Measurements from ENCODE around the gene PIK3IP1.

Gene PIK3IP1

DNA sequence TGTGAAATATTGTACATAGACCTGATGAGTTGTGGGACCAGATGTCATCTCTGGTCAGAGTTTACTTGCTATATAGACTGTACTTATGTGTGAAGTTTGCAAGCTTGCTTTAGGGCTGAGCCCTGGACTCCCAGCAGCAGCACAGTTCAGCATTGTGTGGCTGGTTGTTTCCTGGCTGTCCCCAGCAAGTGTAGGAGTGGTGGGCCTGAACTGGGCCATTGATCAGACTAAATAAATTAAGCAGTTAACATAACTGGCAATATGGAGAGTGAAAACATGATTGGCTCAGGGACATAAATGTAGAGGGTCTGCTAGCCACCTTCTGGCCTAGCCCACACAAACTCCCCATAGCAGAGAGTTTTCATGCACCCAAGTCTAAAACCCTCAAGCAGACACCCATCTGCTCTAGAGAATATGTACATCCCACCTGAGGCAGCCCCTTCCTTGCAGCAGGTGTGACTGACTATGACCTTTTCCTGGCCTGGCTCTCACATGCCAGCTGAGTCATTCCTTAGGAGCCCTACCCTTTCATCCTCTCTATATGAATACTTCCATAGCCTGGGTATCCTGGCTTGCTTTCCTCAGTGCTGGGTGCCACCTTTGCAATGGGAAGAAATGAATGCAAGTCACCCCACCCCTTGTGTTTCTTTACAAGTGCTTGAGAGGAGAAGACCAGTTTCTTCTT, 12.3 kb downstream of the PIK3IP1 start:
- H3K9me3 ChIP-seq (ENCODE audit: control insufficient read depth in 1 of 2, low read length in 2 of 2), result no peaks in the 10 kb centered on the region
- H3K27me3 ChIP-seq (ENCODE audit: control insufficient read depth in 1 of 2, insufficient read depth in 2 of 2, low read length in 2 of 2), result no peaks in the 10 kb centered on the region
- H3K4me1 ChIP-seq (ENCODE audit: control insufficient read depth in 1 of 2, insufficient read depth in 2 of 2, low read length in 2 of 2), result peaks cover 9 to 18% of the 10 kb centered on the region in 2 donors
- no peak overlapping the region for H3K9ac ChIP-seq (ENCODE audit: low read depth in 1 of 2, low read length in 2 of 2)
- no peak overlapping the region for H3K4me3 ChIP-seq (ENCODE audit: low read depth in 1 of 2, low read length in 2 of 2)
- H3K27ac ChIP-seq (ENCODE audit: low read depth, low read length), result no peak overlapping the region
- H3K36me3 ChIP-seq (ENCODE audit: control insufficient read depth in 1 of 2, insufficient read depth in 2 of 2, low read length in 2 of 2), result peaks cover 38 to 86% of the 10 kb centered on the region in 2 donors

DNA sequence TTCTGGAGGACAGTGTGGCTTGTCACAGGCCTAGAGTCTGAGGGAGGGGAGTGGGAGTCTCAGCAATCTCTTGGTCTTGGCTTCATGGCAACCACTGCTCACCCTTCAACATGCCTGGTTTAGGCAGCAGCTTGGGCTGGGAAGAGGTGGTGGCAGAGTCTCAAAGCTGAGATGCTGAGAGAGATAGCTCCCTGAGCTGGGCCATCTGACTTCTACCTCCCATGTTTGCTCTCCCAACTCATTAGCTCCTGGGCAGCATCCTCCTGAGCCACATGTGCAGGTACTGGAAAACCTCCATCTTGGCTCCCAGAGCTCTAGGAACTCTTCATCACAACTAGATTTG, 13.0 kb downstream of the PIK3IP1 start:
- Histone ChIP-seq H3K4me3 (ENCODE audit: low read depth in 1 of 2, low read length in 2 of 2) (no peak overlapping the region), H3K36me3 (ENCODE audit: control insufficient read depth in 1 of 2, insufficient read depth in 2 of 2, low read length in 2 of 2) (peaks cover 36 to 86% of the 10 kb centered on the region in 2 donors), H3K9me3 (ENCODE audit: control insufficient read depth in 1 of 2, low read length in 2 of 2) (no peaks in the 10 kb centered on the region), H3K27me3 (ENCODE audit: control insufficient read depth in 1 of 2, insufficient read depth in 2 of 2, low read length in 2 of 2) (no peaks in the 10 kb centered on the region), H3K9ac (ENCODE audit: low read depth in 1 of 2, low read length in 2 of 2) (no peak overlapping the region), H3K27ac (ENCODE audit: low read depth, low read length) (no peak overlapping the region), H3K4me1 (ENCODE audit: control insufficient read depth in 1 of 2, insufficient read depth in 2 of 2, low read length in 2 of 2) (peaks cover 7 to 17% of the 10 kb centered on the region in 2 donors)

DNA sequence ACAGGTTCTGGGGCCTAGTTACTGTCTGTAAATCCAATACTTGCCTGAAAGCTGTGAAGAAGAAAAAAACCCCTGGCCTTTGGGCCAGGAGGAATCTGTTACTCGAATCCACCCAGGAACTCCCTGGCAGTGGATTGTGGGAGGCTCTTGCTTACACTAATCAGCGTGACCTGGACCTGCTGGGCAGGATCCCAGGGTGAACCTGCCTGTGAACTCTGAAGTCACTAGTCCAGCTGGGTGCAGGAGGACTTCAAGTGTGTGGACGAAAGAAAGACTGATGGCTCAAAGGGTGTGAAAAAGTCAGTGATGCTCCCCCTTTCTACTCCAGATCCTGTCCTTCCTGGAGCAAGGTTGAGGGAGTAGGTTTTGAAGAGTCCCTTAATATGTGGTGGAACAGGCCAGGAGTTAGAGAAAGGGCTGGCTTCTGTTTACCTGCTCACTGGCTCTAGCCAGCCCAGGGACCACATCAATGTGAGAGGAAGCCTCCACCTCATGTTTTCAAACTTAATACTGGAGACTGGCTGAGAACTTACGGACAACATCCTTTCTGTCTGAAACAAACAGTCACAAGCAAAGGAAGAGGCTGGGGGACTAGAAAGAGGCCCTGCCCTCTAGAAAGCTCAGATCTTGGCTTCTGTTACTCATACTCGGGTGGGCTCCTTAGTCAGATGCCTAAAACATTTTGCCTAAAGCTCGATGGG, 13.5 kb downstream of the PIK3IP1 start:
- H3K9ac ChIP-seq (ENCODE audit: low read depth in 1 of 2, low read length in 2 of 2), result no peak overlapping the region
- H3K27ac ChIP-seq (ENCODE audit: low read depth, low read length), result no peak overlapping the region
- H3K4me1 ChIP-seq (ENCODE audit: control insufficient read depth in 1 of 2, insufficient read depth in 2 of 2, low read length in 2 of 2), result peaks cover 7 to 15% of the 10 kb centered on the region in 2 donors
- no peaks in the 10 kb centered on the region for H3K27me3 ChIP-seq (ENCODE audit: control insufficient read depth in 1 of 2, insufficient read depth in 2 of 2, low read length in 2 of 2)
- no peak overlapping the region for H3K4me3 ChIP-seq (ENCODE audit: low read depth in 1 of 2, low read length in 2 of 2)
- H3K36me3 ChIP-seq (ENCODE audit: control insufficient read depth in 1 of 2, insufficient read depth in 2 of 2, low read length in 2 of 2), result peaks cover 33 to 88% of the 10 kb centered on the region in 2 donors
- H3K9me3 ChIP-seq (ENCODE audit: control insufficient read depth in 1 of 2, low read length in 2 of 2), result no peaks in the 10 kb centered on the region

DNA sequence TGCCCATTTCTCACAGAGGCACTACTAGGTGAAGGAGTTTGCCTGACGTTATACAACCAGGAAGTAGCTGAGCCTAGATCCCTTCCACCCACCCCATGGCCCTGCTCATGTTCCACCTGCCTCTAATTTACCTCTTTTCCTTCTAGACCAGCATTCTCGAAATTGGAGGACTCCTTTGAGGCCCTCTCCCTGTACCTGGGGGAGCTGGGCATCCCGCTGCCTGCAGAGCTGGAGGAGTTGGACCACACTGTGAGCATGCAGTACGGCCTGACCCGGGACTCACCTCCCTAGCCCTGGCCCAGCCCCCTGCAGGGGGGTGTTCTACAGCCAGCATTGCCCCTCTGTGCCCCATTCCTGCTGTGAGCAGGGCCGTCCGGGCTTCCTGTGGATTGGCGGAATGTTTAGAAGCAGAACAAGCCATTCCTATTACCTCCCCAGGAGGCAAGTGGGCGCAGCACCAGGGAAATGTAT, 14.1 kb downstream of the PIK3IP1 start:
- peaks cover 7 to 15% of the 10 kb centered on the region in 2 donors for H3K4me1 ChIP-seq (ENCODE audit: control insufficient read depth in 1 of 2, insufficient read depth in 2 of 2, low read length in 2 of 2)
- no peak overlapping the region for H3K27ac ChIP-seq (ENCODE audit: low read depth, low read length)

DNA sequence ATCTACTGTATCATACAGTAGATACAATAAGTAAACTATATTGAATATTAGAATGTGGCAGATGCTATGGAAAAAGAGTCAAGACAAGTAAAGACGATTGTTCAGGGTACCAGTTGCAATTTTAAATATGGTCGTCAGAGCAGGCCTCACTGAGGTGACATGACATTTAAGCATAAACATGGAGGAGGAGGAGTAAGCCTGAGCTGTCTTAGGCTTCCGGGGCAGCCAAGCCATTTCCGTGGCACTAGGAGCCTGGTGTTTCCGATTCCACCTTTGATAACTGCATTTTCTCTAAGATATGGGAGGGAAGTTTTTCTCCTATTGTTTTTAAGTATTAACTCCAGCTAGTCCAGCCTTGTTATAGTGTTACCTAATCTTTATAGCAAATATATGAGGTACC, 14.5 kb downstream of the PIK3IP1 start:
- peaks cover 7 to 15% of the 10 kb centered on the region in 2 donors for H3K4me1 ChIP-seq (ENCODE audit: control insufficient read depth in 1 of 2, insufficient read depth in 2 of 2, low read length in 2 of 2)
- H3K4me3 ChIP-seq (ENCODE audit: low read depth in 1 of 2, low read length in 2 of 2), result no peak overlapping the region
- no peaks in the 10 kb centered on the region for H3K9me3 ChIP-seq (ENCODE audit: control insufficient read depth in 1 of 2, low read length in 2 of 2)
- H3K27ac ChIP-seq (ENCODE audit: low read depth, low read length), result no peak overlapping the region
- no peaks in the 10 kb centered on the region for H3K27me3 ChIP-seq (ENCODE audit: control insufficient read depth in 1 of 2, insufficient read depth in 2 of 2, low read length in 2 of 2)
- H3K36me3 ChIP-seq (ENCODE audit: control insufficient read depth in 1 of 2, insufficient read depth in 2 of 2, low read length in 2 of 2), result peaks cover 36 to 88% of the 10 kb centered on the region in 2 donors
- no peak overlapping the region for H3K9ac ChIP-seq (ENCODE audit: low read depth in 1 of 2, low read length in 2 of 2)

More for the DNA sequence above, 14.1 kb downstream of the PIK3IP1 start:
- no peaks in the 10 kb centered on the region for H3K27me3 ChIP-seq (ENCODE audit: control insufficient read depth in 1 of 2, insufficient read depth in 2 of 2, low read length in 2 of 2)
- H3K4me3 ChIP-seq (ENCODE audit: low read depth in 1 of 2, low read length in 2 of 2), result no peak overlapping the region
- H3K36me3 ChIP-seq (ENCODE audit: control insufficient read depth in 1 of 2, insufficient read depth in 2 of 2, low read length in 2 of 2), result peaks cover 37 to 88% of the 10 kb centered on the region in 2 donors
- H3K9me3 ChIP-seq (ENCODE audit: control insufficient read depth in 1 of 2, low read length in 2 of 2), result no peaks in the 10 kb centered on the region
- no peak overlapping the region for H3K9ac ChIP-seq (ENCODE audit: low read depth in 1 of 2, low read length in 2 of 2)

DNA sequence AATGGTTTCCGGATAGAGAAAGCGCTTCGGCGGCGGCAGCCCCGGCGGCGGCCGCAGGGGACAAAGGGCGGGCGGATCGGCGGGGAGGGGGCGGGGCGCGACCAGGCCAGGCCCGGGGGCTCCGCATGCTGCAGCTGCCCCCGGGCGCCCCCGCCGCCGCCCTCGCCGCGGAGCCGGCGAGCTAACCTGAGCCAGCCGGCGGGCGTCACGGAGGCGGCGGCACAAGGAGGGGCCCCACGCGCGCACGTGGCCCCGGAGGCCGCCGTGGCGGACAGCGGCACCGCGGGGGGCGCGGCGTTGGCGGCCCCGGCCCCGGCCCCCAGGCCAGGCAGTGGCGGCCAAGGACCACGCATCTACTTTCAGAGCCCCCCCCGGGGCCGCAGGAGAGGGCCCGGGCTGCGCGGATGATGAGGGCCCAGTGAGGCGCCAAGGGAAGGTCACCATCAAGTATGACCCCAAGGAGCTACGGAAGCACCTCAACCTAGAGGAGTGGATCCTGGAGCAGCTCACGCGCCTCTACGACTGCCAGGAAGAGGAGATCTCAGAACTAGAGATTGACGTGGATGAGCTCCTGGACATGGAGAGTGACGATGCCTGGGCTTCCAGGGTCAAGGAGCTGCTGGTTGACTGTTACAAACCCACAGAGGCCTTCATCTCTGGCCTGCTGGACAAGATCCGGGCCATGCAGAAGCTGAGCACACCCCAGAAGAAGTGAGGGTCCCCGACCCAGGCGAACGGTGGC, 15.7 kb downstream of the PIK3IP1 start:
- no peaks in the 10 kb centered on the region for H3K27me3 ChIP-seq (ENCODE audit: control insufficient read depth in 1 of 2, insufficient read depth in 2 of 2, low read length in 2 of 2)
- H3K9ac ChIP-seq (ENCODE audit: low read depth in 1 of 2, low read length in 2 of 2), result no peak overlapping the region
- peaks cover 7 to 15% of the 10 kb centered on the region in 2 donors for H3K4me1 ChIP-seq (ENCODE audit: control insufficient read depth in 1 of 2, insufficient read depth in 2 of 2, low read length in 2 of 2)
- no peak overlapping the region for H3K27ac ChIP-seq (ENCODE audit: low read depth, low read length)
- H3K4me3 ChIP-seq (ENCODE audit: low read depth in 1 of 2, low read length in 2 of 2), result no peak overlapping the region
- peaks cover 27 to 88% of the 10 kb centered on the region in 2 donors for H3K36me3 ChIP-seq (ENCODE audit: control insufficient read depth in 1 of 2, insufficient read depth in 2 of 2, low read length in 2 of 2)
- H3K9me3 ChIP-seq (ENCODE audit: control insufficient read depth in 1 of 2, low read length in 2 of 2), result no peaks in the 10 kb centered on the region

DNA sequence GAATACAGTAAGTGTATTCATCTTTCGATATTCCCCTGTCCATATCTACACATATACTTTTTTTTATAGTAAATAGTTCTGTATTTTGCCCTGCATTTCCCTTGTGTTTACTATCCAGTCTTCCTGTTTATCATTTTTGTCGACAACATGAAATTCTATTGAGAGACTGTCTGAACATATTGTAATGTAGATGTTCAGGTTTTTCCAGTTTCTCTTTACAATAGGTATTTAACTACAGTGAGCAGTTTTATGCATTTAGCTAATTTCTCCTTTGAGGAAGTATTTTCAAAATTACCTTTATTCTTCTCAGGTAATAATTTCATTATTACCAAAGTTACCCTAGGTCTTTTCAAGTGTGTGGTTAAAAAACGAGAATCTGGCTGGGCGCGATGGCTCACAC, 16.7 kb downstream of the PIK3IP1 start:
- H3K9me3 ChIP-seq (ENCODE audit: control insufficient read depth in 1 of 2, low read length in 2 of 2), result no peaks in the 10 kb centered on the region
- no peak overlapping the region for H3K27ac ChIP-seq (ENCODE audit: low read depth, low read length)
- H3K4me3 ChIP-seq (ENCODE audit: low read depth in 1 of 2, low read length in 2 of 2), result no peak overlapping the region
- H3K4me1 ChIP-seq (ENCODE audit: control insufficient read depth in 1 of 2, insufficient read depth in 2 of 2, low read length in 2 of 2), result peaks cover 7 to 15% of the 10 kb centered on the region in 2 donors
- H3K9ac ChIP-seq (ENCODE audit: low read depth in 1 of 2, low read length in 2 of 2), result no peak overlapping the region
- H3K36me3 ChIP-seq (ENCODE audit: control insufficient read depth in 1 of 2, insufficient read depth in 2 of 2, low read length in 2 of 2), result peaks cover 29 to 88% of the 10 kb centered on the region in 2 donors
- H3K27me3 ChIP-seq (ENCODE audit: control insufficient read depth in 1 of 2, insufficient read depth in 2 of 2, low read length in 2 of 2), result no peaks in the 10 kb centered on the region

DNA sequence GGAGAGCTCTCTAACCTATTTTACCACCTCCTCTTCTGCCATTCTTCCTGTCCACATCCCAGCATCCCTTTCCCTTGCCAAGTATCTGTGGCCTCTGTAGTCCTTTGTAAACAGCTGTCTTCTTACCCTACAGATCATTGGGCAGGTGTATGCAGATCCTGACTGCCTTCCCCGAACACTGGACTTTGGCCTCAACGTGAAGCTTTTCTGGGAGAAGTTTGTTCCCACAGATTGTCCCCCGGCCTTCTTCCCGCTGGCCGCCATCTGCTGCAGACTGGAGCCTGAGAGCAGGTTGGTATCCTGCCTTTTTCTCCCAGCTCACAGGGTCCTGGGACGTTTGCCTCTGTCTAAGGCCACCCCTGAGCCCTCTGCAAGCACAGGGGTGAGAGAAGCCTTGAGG, 17.3 kb downstream of the PIK3IP1 start:
- Histone ChIP-seq H3K36me3 (ENCODE audit: control insufficient read depth in 1 of 2, insufficient read depth in 2 of 2, low read length in 2 of 2) (peaks cover 29 to 88% of the 10 kb centered on the region in 2 donors), H3K27ac (ENCODE audit: low read depth, low read length) (no peak overlapping the region)

DNA sequence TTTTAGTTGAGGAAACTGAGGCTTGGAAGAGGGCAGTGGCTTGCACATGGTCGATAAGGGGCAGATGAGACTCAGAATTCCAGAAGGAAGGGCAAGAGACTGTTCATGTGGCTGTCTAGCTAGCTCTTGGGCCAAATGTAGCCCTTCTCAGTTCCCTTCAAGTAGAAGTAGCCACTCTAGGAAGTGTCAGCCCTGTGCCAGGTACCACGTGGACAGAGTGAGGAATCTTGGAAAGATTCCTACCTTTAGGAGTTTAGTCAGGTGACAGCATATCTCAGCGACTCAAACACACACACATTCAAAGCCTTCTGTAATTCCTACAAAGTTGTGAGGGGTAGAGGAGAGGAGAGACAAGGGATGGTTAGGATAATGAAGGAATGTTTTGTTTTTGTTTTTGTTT, 18.3 kb downstream of the PIK3IP1 start:
- no peaks in the 10 kb centered on the region for H3K9me3 ChIP-seq (ENCODE audit: control insufficient read depth in 1 of 2, low read length in 2 of 2)
- H3K36me3 ChIP-seq (ENCODE audit: control insufficient read depth in 1 of 2, insufficient read depth in 2 of 2, low read length in 2 of 2), result peaks cover 26 to 83% of the 10 kb centered on the region in 2 donors
- peaks cover 7 to 12% of the 10 kb centered on the region in 2 donors for H3K4me1 ChIP-seq (ENCODE audit: control insufficient read depth in 1 of 2, insufficient read depth in 2 of 2, low read length in 2 of 2)
- H3K27me3 ChIP-seq (ENCODE audit: control insufficient read depth in 1 of 2, insufficient read depth in 2 of 2, low read length in 2 of 2), result no peaks in the 10 kb centered on the region
- no peak overlapping the region for H3K4me3 ChIP-seq (ENCODE audit: low read depth in 1 of 2, low read length in 2 of 2)
- no peak overlapping the region for H3K27ac ChIP-seq (ENCODE audit: low read depth, low read length)
- no peak overlapping the region for H3K9ac ChIP-seq (ENCODE audit: low read depth in 1 of 2, low read length in 2 of 2)

More for the DNA sequence above, 17.3 kb downstream of the PIK3IP1 start:
- no peaks in the 10 kb centered on the region for H3K27me3 ChIP-seq (ENCODE audit: control insufficient read depth in 1 of 2, insufficient read depth in 2 of 2, low read length in 2 of 2)
- no peak overlapping the region for H3K4me3 ChIP-seq (ENCODE audit: low read depth in 1 of 2, low read length in 2 of 2)
- no peaks in the 10 kb centered on the region for H3K9me3 ChIP-seq (ENCODE audit: control insufficient read depth in 1 of 2, low read length in 2 of 2)
- no peak overlapping the region for H3K9ac ChIP-seq (ENCODE audit: low read depth in 1 of 2, low read length in 2 of 2)
- H3K4me1 ChIP-seq (ENCODE audit: control insufficient read depth in 1 of 2, insufficient read depth in 2 of 2, low read length in 2 of 2), result peaks cover 7 to 15% of the 10 kb centered on the region in 2 donors
